Panc1 (cell line): Measurements from ENCODE around the gene RIC8B. TPM values are rescaled to one million over a fixed set of nuclear protein-coding genes. Genes with fewer than 3 reads are reported as not detected.

ENCODE experiments used
- ATAC-seq: fragments of 200-7000 bp; cut with Tn5 transposase; 2 replicates; pipeline ENCODE4 v1.9.1; 2020; ENCODE audit warnings: mild to moderate bottlenecking, moderate library complexity
- BruUV-seq: library from RNA; stranded (reverse); fragments of 400-500 nt; replicated peaks from 2 replicates; lab custom pipeline; 2021; lab: Mats Ljungman, UMichigan
- CTCF ChIA-PET: fragments of 300-600 bp; sonication (Branson Sonifier 250); formaldehyde crosslinking; loops from one replicate; lab custom pipeline; 2022; ENCODE audit warnings: antibody characterized with exemption; lab: Charles Lee
- POLR2A ChIA-PET: fragments of 300-600 bp; sonication (Branson Sonifier 250); formaldehyde crosslinking; loops from one replicate; lab custom pipeline; 2022; ENCODE audit warnings: antibody characterized with exemption; lab: Charles Lee
- DNase-seq: peaks from one replicate; pipeline ENCODE4 v3.0.0-alpha.2; 2010; ENCODE audit warnings: low read depth, low spot score
- H3K27ac ChIP-seq: 2 replicates; pipeline ENCODE4 v1.5.1; 2011; ENCODE audit warnings: mild to moderate bottlenecking, low read length, inconsistent platforms
- H3K27me3 ChIP-seq: fragments of 200-500 bp; sonication (Bioruptor generic); 2 replicates; pipeline ENCODE4 v1.6.0; 2014; ENCODE audit warnings: low read length, inconsistent platforms; ENCODE audit not compliant: control insufficient read depth, insufficient read depth
- H3K36me3 ChIP-seq: fragments of 200-500 bp; sonication (Bioruptor generic); 2 replicates; pipeline ENCODE4 v1.5.1; 2014; ENCODE audit warnings: inconsistent platforms, mild to moderate bottlenecking, low read length, moderate library complexity; ENCODE audit not compliant: control insufficient read depth, insufficient read depth
- H3K4me1 ChIP-seq: 2 replicates; pipeline ENCODE4 v1.5.1; 2011; ENCODE audit warnings: inconsistent platforms, mild to moderate bottlenecking, low read length, moderate library complexity; ENCODE audit not compliant: control insufficient read depth, insufficient read depth
- H3K4me3 ChIP-seq, 2 experiments: 2 replicates each; pipeline ENCODE4 v1.5.1; 2011 to 2012; ENCODE audit warnings: low read depth in 2 of 2, low read length in 2 of 2, mild to moderate bottlenecking in 2 of 2, inconsistent platforms in 1 of 2, moderate library complexity in 1 of 2
- H3K9me3 ChIP-seq: fragments of 200-500 bp; sonication (Bioruptor generic); 2 replicates; pipeline ENCODE4 v1.5.1; 2014; ENCODE audit warnings: low read depth, mild to moderate bottlenecking, inconsistent platforms, low read length, moderate library complexity; ENCODE audit not compliant: control insufficient read depth, insufficient read depth
- POLR2AphosphoS5 ChIP-seq: IDR thresholded peaks from 2 replicates; pipeline ENCODE4 v1.6.1; 2012; ENCODE audit warnings: mild to moderate bottlenecking, low read depth, low read length, moderate library complexity
- REST ChIP-seq, 2 experiments: IDR thresholded peaks; 2 replicates each; pipeline ENCODE4 v1.6.1; 2011 to 2012; ENCODE audit warnings: low read depth in 2 of 2, control low read depth in 1 of 2, low read length in 1 of 2, mild to moderate bottlenecking in 1 of 2, moderate library complexity in 1 of 2; ENCODE audit not compliant: insufficient read depth in 1 of 2
- SIN3A ChIP-seq: IDR thresholded peaks from 2 replicates; pipeline ENCODE4 v1.6.1; 2012; ENCODE audit warnings: low read depth, mild to moderate bottlenecking, low read length, moderate library complexity, borderline replicate concordance; ENCODE audit not compliant: insufficient read depth
- TCF7L2 ChIP-seq: IDR thresholded peaks from 2 replicates; pipeline ENCODE4 v1.6.1; 2011; ENCODE audit warnings: mild to moderate bottlenecking, low read depth, low read length, inconsistent platforms
- in situ Hi-C: cut with HindIII; loops from 2 replicates; pipeline ENCODE4 v1.10.0; 2016; ENCODE audit warnings: low sequenced_read_pairs, low pct_unique_long_range_greater_than_20kb
- intact Hi-C: fragments of 100-400 bp; cut with micrococcal nuclease; formaldehyde crosslinking; loops from one replicate; pipeline ENCODE4 v1.10.0; 2022; ENCODE audit not compliant: unreplicated experiment
- total RNA-seq: library from RNA; stranded (reverse); gene quantifications from one replicate; pipeline ENCODE4 v1.2.1, GENCODE V29; 2021; ENCODE audit not compliant: unreplicated experiment
- TF ChIP-seq, protein P1 (sequence below): fragments of 450-650 bp; IDR thresholded peaks from 2 replicates; pipeline ENCODE4 v1.5.1; 2017; ENCODE audit warnings: mild to moderate bottlenecking

The RIC8B gene
- total RNA-seq, 1 experiment from 2014 or later, result 16.1 TPM

- CTCF ChIA-PET, result no interaction called here
- BruUV-seq, result no TSS peak
- Histone ChIP-seq H3K27ac (no peak overlapping the region), H3K4me3 (no peak overlapping the region), H3K4me1 (no peaks in the 10 kb centered on the region), H3K9me3 (no peaks in the 10 kb centered on the region), H3K36me3 (no peaks in the 10 kb centered on the region), H3K27me3 (peaks cover 25% of the 10 kb centered on the region; the same call in 1 of the 2 replicates)
- in situ Hi-C loops, result no loop called here
- no peak for DNase-seq
- intact Hi-C loops, result no loop called here
- ATAC-seq, result no peak
- TF ChIP-seq SIN3A (no peak), POLR2AphosphoS5 (no peak)
- TF ChIP-seq, protein P1, sequence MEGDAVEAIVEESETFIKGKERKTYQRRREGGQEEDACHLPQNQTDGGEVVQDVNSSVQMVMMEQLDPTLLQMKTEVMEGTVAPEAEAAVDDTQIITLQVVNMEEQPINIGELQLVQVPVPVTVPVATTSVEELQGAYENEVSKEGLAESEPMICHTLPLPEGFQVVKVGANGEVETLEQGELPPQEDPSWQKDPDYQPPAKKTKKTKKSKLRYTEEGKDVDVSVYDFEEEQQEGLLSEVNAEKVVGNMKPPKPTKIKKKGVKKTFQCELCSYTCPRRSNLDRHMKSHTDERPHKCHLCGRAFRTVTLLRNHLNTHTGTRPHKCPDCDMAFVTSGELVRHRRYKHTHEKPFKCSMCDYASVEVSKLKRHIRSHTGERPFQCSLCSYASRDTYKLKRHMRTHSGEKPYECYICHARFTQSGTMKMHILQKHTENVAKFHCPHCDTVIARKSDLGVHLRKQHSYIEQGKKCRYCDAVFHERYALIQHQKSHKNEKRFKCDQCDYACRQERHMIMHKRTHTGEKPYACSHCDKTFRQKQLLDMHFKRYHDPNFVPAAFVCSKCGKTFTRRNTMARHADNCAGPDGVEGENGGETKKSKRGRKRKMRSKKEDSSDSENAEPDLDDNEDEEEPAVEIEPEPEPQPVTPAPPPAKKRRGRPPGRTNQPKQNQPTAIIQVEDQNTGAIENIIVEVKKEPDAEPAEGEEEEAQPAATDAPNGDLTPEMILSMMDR, result no peak
- POLR2A ChIA-PET, result no interaction called here
Observed at GRCh38 chr12:106743270-106743988, 31.1 kb upstream of the RIC8B start.

- ChIA-PET CTCF (no interaction called here), POLR2A (no interaction called here)
- no peaks in the 10 kb centered on the region for H3K4me1 ChIP-seq
- H3K27me3 ChIP-seq, result peaks cover 21% of the 10 kb centered on the region; the same call in 1 of the 2 replicates
- no peak overlapping the region for H3K27ac ChIP-seq
- DNase-seq (no peak), ATAC-seq (no peak)
- no TSS peak for BruUV-seq
- intact Hi-C loops, result no loop called here
- no peak overlapping the region for H3K4me3 ChIP-seq
- no peaks in the 10 kb centered on the region for H3K36me3 ChIP-seq
- in situ Hi-C loops, result no loop called here
- TF ChIP-seq POLR2AphosphoS5, result no peak
- no peak for TF ChIP-seq REST (IDR thresholded peaks at IDR 0.05; ENCODE audit: insufficient read depth in 1 of 2, low read depth in 2 of 2, low read length in 1 of 2)
- no peak for TF ChIP-seq SIN3A
- no peak for TF ChIP-seq TCF7L2
- TF ChIP-seq, protein P1, result no peak
- no peaks in the 10 kb centered on the region for H3K9me3 ChIP-seq
Observed at GRCh38 chr12:106744600-106744999, 29.9 kb upstream of the RIC8B start.
